PFSK-1 (cell line): ENCODE results near the gene C4orf51.

ENCODE experiments used
- FOXP2 ChIP-seq: optimal IDR thresholded peaks from 2 replicates; pipeline ENCODE3; 2011; ENCODE audit warnings: borderline replicate concordance, control low read depth, inconsistent platforms; ENCODE audit not compliant: insufficient read depth; ENCODE audit errors: extremely low read length, extremely low read depth
- POLR2AphosphoS5 ChIP-seq: IDR thresholded peaks from 2 replicates; pipeline ENCODE4 v1.6.1; 2012; ENCODE audit warnings: low read depth, mild to moderate bottlenecking, control low read depth, low read length, moderate library complexity
- SIN3A ChIP-seq: IDR thresholded peaks from 2 replicates; pipeline ENCODE4 v1.6.1; 2012; ENCODE audit warnings: mild to moderate bottlenecking, low read length, moderate library complexity, borderline replicate concordance; ENCODE audit not compliant: insufficient read depth
- TAF1 ChIP-seq: IDR thresholded peaks from 2 replicates; pipeline ENCODE4 v1.6.1; 2012; ENCODE audit warnings: low read length, control low read depth, borderline replicate concordance; ENCODE audit not compliant: insufficient read depth
- TF ChIP-seq, protein P1 (sequence below), 2 experiments: IDR thresholded peaks; 2 replicates each; pipeline versions ENCODE4 v1.6.1 to v1.8.0; 2011 to 2012; ENCODE audit warnings: low read depth in 2 of 2, low read length in 2 of 2, control low read depth in 1 of 2, inconsistent platforms in 1 of 2, mild to moderate bottlenecking in 1 of 2, moderate library complexity in 1 of 2; ENCODE audit not compliant: insufficient read depth in 1 of 2

Gene C4orf51

DNA sequence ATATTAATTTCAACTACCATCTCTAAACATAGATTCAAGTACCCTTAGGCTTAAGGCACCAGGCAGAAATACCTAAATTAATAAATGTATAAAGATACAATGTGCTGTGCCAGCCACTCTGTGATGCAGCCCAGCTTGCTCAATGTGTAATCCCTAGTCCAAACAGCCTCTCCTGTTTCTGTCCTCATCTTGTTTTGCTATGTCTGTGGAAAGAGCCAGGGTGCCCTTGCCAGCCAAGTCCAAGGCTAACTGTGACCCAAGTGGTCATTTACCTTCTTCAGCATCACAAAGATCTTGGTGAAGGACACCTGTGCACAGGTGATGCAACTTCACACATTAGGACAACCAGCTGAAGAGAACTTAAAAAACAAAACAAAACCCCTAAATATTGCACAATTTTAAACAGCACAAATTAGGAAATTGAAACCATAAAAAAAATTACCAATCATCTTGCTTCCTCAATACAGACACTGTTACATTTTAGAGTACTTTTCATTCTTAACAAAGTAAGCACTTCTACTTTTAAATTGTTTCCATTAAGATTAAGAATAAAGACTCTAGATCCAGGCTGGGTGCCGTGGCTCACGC lies 89.6 kb downstream of the C4orf51 start:
- TF ChIP-seq, protein P1, sequence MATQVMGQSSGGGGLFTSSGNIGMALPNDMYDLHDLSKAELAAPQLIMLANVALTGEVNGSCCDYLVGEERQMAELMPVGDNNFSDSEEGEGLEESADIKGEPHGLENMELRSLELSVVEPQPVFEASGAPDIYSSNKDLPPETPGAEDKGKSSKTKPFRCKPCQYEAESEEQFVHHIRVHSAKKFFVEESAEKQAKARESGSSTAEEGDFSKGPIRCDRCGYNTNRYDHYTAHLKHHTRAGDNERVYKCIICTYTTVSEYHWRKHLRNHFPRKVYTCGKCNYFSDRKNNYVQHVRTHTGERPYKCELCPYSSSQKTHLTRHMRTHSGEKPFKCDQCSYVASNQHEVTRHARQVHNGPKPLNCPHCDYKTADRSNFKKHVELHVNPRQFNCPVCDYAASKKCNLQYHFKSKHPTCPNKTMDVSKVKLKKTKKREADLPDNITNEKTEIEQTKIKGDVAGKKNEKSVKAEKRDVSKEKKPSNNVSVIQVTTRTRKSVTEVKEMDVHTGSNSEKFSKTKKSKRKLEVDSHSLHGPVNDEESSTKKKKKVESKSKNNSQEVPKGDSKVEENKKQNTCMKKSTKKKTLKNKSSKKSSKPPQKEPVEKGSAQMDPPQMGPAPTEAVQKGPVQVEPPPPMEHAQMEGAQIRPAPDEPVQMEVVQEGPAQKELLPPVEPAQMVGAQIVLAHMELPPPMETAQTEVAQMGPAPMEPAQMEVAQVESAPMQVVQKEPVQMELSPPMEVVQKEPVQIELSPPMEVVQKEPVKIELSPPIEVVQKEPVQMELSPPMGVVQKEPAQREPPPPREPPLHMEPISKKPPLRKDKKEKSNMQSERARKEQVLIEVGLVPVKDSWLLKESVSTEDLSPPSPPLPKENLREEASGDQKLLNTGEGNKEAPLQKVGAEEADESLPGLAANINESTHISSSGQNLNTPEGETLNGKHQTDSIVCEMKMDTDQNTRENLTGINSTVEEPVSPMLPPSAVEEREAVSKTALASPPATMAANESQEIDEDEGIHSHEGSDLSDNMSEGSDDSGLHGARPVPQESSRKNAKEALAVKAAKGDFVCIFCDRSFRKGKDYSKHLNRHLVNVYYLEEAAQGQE (IDR thresholded peaks at IDR 0.05; ENCODE audit: insufficient read depth in 1 of 2, low read depth in 2 of 2, low read length in 2 of 2): no peak
- TF ChIP-seq TAF1: no peak
- TF ChIP-seq FOXP2: no peak
- no peak for TF ChIP-seq SIN3A
- TF ChIP-seq POLR2AphosphoS5: no peak

DNA sequence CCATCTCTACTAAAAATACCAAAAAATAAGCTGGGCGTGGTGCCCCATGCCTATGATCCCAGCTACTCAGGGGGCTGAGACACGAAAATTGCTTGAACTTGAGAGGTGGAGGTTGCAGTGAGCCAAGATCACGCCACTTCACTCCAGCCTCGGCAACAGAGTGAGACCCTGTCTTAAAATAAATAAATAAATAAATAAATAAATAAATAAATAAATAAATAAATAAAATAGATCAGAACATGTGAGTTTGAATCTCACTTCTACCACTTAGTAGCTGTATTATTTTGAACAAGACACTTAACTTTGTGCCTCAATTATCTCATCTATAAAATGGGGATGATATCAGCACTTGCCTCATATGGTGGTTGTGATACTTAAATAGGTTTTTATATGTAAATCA lies 90.2 kb downstream of the C4orf51 start:
- TF ChIP-seq SIN3A: no peak
- TF ChIP-seq FOXP2: no peak
- no peak for TF ChIP-seq TAF1
- no peak for TF ChIP-seq POLR2AphosphoS5
- TF ChIP-seq, protein P1 (IDR thresholded peaks at IDR 0.05; ENCODE audit: insufficient read depth in 1 of 2, low read depth in 2 of 2, low read length in 2 of 2): no peak

DNA sequence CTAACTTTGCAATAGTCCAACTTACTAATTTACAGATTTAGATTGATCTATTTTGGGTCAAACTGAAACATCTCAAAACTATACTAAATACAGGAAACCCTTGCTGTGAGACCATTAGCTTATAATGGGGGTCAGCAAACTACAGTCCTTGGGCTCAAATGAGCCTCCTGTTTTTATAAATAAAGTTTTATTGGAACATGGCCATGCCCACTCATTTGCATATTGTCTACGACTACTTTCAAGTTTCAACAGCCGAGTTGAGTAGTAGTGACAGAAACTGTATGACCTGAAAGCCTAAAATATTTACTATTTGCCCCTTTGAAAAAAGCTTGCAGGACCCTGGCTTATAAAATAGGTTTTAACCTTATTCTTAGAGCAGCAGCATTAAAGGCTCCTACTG lies 92.4 kb downstream of the C4orf51 start:
- TF ChIP-seq POLR2AphosphoS5: no peak
- TF ChIP-seq TAF1: no peak
- no peak for TF ChIP-seq FOXP2
- TF ChIP-seq, protein P1 (IDR thresholded peaks at IDR 0.05; ENCODE audit: insufficient read depth in 1 of 2, low read depth in 2 of 2, low read length in 2 of 2): no peak
- no peak for TF ChIP-seq SIN3A

DNA sequence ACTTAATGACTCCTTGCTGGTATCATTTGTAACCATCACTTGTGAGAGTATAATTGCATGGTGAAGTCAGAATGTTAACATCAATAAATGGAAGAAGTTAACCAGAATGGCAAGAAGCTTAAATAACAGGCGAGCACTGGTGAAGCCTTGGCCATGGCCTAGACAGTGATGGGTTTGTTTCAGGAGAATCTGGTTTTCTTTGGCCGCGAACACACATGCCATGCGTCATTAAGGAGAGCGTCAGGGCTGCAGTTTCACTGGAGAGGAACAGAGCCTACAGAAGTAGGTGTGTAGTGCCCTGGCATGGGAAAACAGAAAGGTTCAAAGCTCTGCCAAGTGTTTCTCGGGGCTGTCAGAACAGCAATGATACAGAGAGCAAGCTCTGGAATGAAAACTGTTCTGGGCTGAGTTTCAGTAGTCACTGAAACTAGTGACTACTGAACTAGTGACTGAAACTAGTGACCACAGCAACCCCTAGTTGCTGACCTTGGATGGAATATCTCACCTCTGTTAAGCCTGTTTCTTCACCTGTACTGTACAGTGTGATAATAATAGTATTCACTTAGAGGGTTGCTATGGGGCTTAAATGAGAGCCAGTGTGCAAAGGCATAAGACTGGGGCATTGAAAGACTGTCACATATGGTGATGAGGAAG lies 93.8 kb downstream of the C4orf51 start:
- TF ChIP-seq FOXP2 (no peak), TAF1 (no peak), SIN3A (no peak), POLR2AphosphoS5 (no peak)
- TF ChIP-seq, protein P1 (IDR thresholded peaks at IDR 0.05; ENCODE audit: insufficient read depth in 1 of 2, low read depth in 2 of 2, low read length in 2 of 2): no peak
